Mesenchymal stem cell (in vitro differentiated cells and primary cell): ENCODE results near the gene ARMC12.
"Not testable (repeated sequence)": the region's sequence is repeated elsewhere in the genome, so short reads cannot be mapped to it uniquely, and the experiment has no call there.

Experiments used
- DNase-seq: peaks from one replicate; pipeline ENCODE4 v3.0.0-alpha.2; 2013
- H2AFZ ChIP-seq: one replicate; pipeline ENCODE4 v1.6.1; 2013; ENCODE audit warnings: low read depth, mild to moderate bottlenecking, control low read depth, inconsistent platforms, low read length, moderate library complexity
- H2AK5ac ChIP-seq: 2 replicates; pipeline ENCODE4 v1.6.1; 2013; ENCODE audit warnings: low read length, moderate library complexity, mild to moderate bottlenecking, inconsistent platforms; ENCODE audit not compliant: severe bottlenecking
- H2BK120ac ChIP-seq: one replicate; pipeline ENCODE4 v1.6.1; 2013; ENCODE audit warnings: low read depth, mild to moderate bottlenecking, inconsistent platforms, low read length, moderate library complexity
- H2BK12ac ChIP-seq, 2 experiments: one replicate each; pipeline ENCODE4 v1.6.1; 2013; ENCODE audit warnings: inconsistent platforms in 2 of 2, low read length in 2 of 2, mild to moderate bottlenecking in 2 of 2, moderate library complexity in 2 of 2, control low read depth in 1 of 2
- H2BK15ac ChIP-seq: one replicate; pipeline ENCODE4 v1.6.1; 2013; ENCODE audit warnings: mild to moderate bottlenecking, low read depth, inconsistent platforms; ENCODE audit not compliant: poor library complexity, severe bottlenecking
- H2BK5ac ChIP-seq: 2 replicates; pipeline ENCODE4 v1.6.1; 2013; ENCODE audit warnings: low read depth, mild to moderate bottlenecking, low read length, control low read depth, inconsistent platforms; ENCODE audit not compliant: poor library complexity, severe bottlenecking
- H3K14ac ChIP-seq, 2 experiments: one replicate each; pipeline ENCODE4 v1.6.1; 2013; ENCODE audit warnings: inconsistent platforms in 2 of 2, low read length in 2 of 2, control low read depth in 1 of 2, mild to moderate bottlenecking in 1 of 2, moderate library complexity in 1 of 2
- H3K18ac ChIP-seq, 2 experiments: one replicate each; pipeline ENCODE4 v1.6.1; 2013; ENCODE audit warnings: inconsistent platforms in 2 of 2, low read length in 2 of 2, control low read depth in 1 of 2, low read depth in 1 of 2, mild to moderate bottlenecking in 1 of 2
- H3K23ac ChIP-seq, 2 experiments: one replicate each; pipeline ENCODE4 v1.6.1; 2013; ENCODE audit warnings: inconsistent platforms in 2 of 2, low read length in 2 of 2, mild to moderate bottlenecking in 2 of 2, moderate library complexity in 2 of 2, control low read depth in 1 of 2
- H3K27ac ChIP-seq: 2 replicates; pipeline ENCODE4 v1.5.1; 2013; ENCODE audit warnings: mild to moderate bottlenecking, moderate library complexity, low read length, control low read depth, inconsistent platforms; ENCODE audit not compliant: poor library complexity, severe bottlenecking
- H3K27me3 ChIP-seq, 2 experiments: 2 replicates each; pipeline versions ENCODE4 v1.6.1 to v1.7.0; 2013; ENCODE audit warnings: low read length in 2 of 2, mild to moderate bottlenecking in 2 of 2, moderate library complexity in 2 of 2, control low read depth in 1 of 2, inconsistent platforms in 1 of 2; ENCODE audit not compliant: control insufficient read depth in 1 of 2, insufficient read depth in 1 of 2
- H3K36me3 ChIP-seq, 2 experiments: 2 replicates each; pipeline versions ENCODE4 v1.6.1 to v1.7.0; 2013; ENCODE audit warnings: low read length in 2 of 2, control low read depth in 1 of 2, inconsistent platforms in 1 of 2, low read depth in 1 of 2, mild to moderate bottlenecking in 1 of 2; ENCODE audit not compliant: insufficient read depth in 2 of 2, control insufficient read depth in 1 of 2
- H3K4ac ChIP-seq, 2 experiments: one replicate each; pipeline ENCODE4 v1.6.1; 2013; ENCODE audit warnings: inconsistent platforms in 2 of 2, low read length in 2 of 2, mild to moderate bottlenecking in 2 of 2, moderate library complexity in 2 of 2, control low read depth in 1 of 2, low read depth in 1 of 2
- H3K4me1 ChIP-seq: 2 replicates; pipeline ENCODE4 v1.6.1; 2013; ENCODE audit warnings: low read depth, low read length, control low read depth; ENCODE audit not compliant: control insufficient read depth, insufficient read depth
- H3K4me2 ChIP-seq: 2 replicates; pipeline ENCODE4 v1.6.1; 2013; ENCODE audit warnings: low read length, mild to moderate bottlenecking, inconsistent platforms; ENCODE audit not compliant: poor library complexity, severe bottlenecking
- H3K4me3 ChIP-seq, 2 experiments: 2 replicates each; pipeline versions ENCODE4 v1.5.1 to v1.7.0; 2013; ENCODE audit warnings: low read length in 2 of 2, mild to moderate bottlenecking in 2 of 2, control low read depth in 1 of 2, low read depth in 1 of 2; ENCODE audit not compliant: insufficient read depth in 1 of 2
- H3K79me1 ChIP-seq: replicated peaks from 2 replicates; pipeline ENCODE4 v1.6.1; 2013; ENCODE audit warnings: mild to moderate bottlenecking, control low read depth, low read length, inconsistent platforms; ENCODE audit not compliant: poor library complexity, severe bottlenecking
- H3K9ac ChIP-seq: 2 replicates; pipeline ENCODE4 v1.7.0; 2013; ENCODE audit warnings: mild to moderate bottlenecking, low read length, moderate library complexity
- H3K9me3 ChIP-seq: 2 replicates; pipeline ENCODE4 v1.7.0; 2013; ENCODE audit warnings: mild to moderate bottlenecking, low read length; ENCODE audit not compliant: control insufficient read depth
- H4K8ac ChIP-seq: one replicate; pipeline ENCODE4 v1.6.1; 2013; ENCODE audit warnings: inconsistent platforms, mild to moderate bottlenecking, low read length, moderate library complexity
- H4K91ac ChIP-seq: one replicate; pipeline ENCODE4 v1.6.1; 2013; ENCODE audit warnings: mild to moderate bottlenecking, low read length, inconsistent platforms
- WGBS: methylation state at CpG from one replicate; pipeline ENCODE4 v1.1.7; 2013; ENCODE audit warnings: mixed read lengths; 5-methylcytosine and 5-hydroxymethylcytosine counted together

ARMC12 gene

GRCh38 chr6:35734319-35734718 lies 2.5 kb upstream of the ARMC12 start:
- not testable (repeated sequence) for H2BK15ac ChIP-seq, H2BK5ac ChIP-seq, H3K4ac ChIP-seq, H3K9me3 ChIP-seq, H2AFZ ChIP-seq, H3K9ac ChIP-seq, DNase-seq, H4K91ac ChIP-seq, H3K27ac ChIP-seq, H3K23ac ChIP-seq, H3K27me3 ChIP-seq, H3K4me1 ChIP-seq, H3K18ac ChIP-seq, H4K8ac ChIP-seq, H3K36me3 ChIP-seq, H3K4me3 ChIP-seq, H2AK5ac ChIP-seq, H3K79me1 ChIP-seq, H3K14ac ChIP-seq, H3K4me2 ChIP-seq
- WGBS = 96% methylated on average over 11 of the region's 12 CpGs
- Histone ChIP-seq H2BK12ac (peak overlapping the region; percentile 66 to 91), H2BK120ac (peak overlapping the region; percentile 43)

- Histone ChIP-seq H3K23ac (no peak overlapping the region), H3K79me1 (no peaks in the 10 kb centered on the region), H3K4me1 (peaks cover 6% of the 10 kb centered on the region), H2BK120ac (no peak overlapping the region), H3K9me3 (no peaks in the 10 kb centered on the region), H2BK5ac (no peak overlapping the region), H3K4ac (peak overlapping the region in 1 of 2 experiments; percentile 59), H3K27ac (no peak overlapping the region), H2BK15ac (peak overlapping the region; percentile 73), H2AFZ (no peak overlapping the region), H4K91ac (peak overlapping the region; percentile 45), H3K27me3 (no peaks in the 10 kb centered on the region), H3K36me3 (no peaks in the 10 kb centered on the region), H4K8ac (no peak overlapping the region), H3K4me3 (no peak overlapping the region), H3K9ac (no peak overlapping the region), H3K18ac (peak overlapping the region in 1 of 2 experiments; percentile 71), H2AK5ac (peak overlapping the region; percentile 18), H3K14ac (peak overlapping the region in 1 of 2 experiments; percentile 9), H2BK12ac (peak overlapping the region; percentile 34 to 61), H3K4me2 (no peak overlapping the region)
- WGBS = 96% methylated on average over 3 of the region's 3 CpGs
- DNase-seq = no peak
These were observed 1.4 kb upstream of the ARMC12 start for GRCh38 chr6:35735452-35735851.

- Histone ChIP-seq H3K79me1 (no peaks in the 10 kb centered on the region), H3K4me1 (peaks cover 6% of the 10 kb centered on the region), H3K9me3 (no peaks in the 10 kb centered on the region), H2AK5ac (no peak overlapping the region), H4K8ac (peak overlapping the region; percentile 35), H3K18ac (no peak overlapping the region), H2BK12ac (peak overlapping the region in 1 of 2 experiments; percentile 47), H3K4me3 (no peak overlapping the region), H3K36me3 (no peaks in the 10 kb centered on the region), H3K14ac (no peak overlapping the region), H3K9ac (no peak overlapping the region), H2AFZ (no peak overlapping the region), H3K23ac (no peak overlapping the region), H3K4me2 (no peak overlapping the region), H3K27ac (no peak overlapping the region), H2BK5ac (no peak overlapping the region), H3K4ac (no peak overlapping the region), H3K27me3 (no peaks in the 10 kb centered on the region), H2BK15ac (no peak overlapping the region), H2BK120ac (no peak overlapping the region), H4K91ac (no peak overlapping the region)
- 66% methylated on average over 7 of the region's 8 CpGs for WGBS
- DNase-seq = peak; percentile 67
These were observed 458 bp upstream of the ARMC12 start for GRCh38 chr6:35736253-35736894.

GRCh38 chr6:35737413-35738211 lies 780 bp downstream of the ARMC12 start:
- H2BK120ac ChIP-seq = no peak overlapping the region
- peak overlapping the region; percentile 29 for H2AFZ ChIP-seq
- H3K9me3 ChIP-seq = no peaks in the 10 kb centered on the region
- H3K4ac ChIP-seq = no peak overlapping the region
- peak overlapping the region; percentile 2 for H4K91ac ChIP-seq
- H2BK5ac ChIP-seq = no peak overlapping the region
- peak overlapping the region; percentile 76 for H2BK15ac ChIP-seq
- no peaks in the 10 kb centered on the region for H3K36me3 ChIP-seq
- peak; percentile 85 for DNase-seq
- H2AK5ac ChIP-seq = no peak overlapping the region
- no peak overlapping the region for H3K27ac ChIP-seq
- H2BK12ac ChIP-seq = peak overlapping the region in 1 of 2 experiments; percentile 65
- no peaks in the 10 kb centered on the region for H3K79me1 ChIP-seq
- H3K23ac ChIP-seq = no peak overlapping the region
- H3K14ac ChIP-seq = no peak overlapping the region
- H3K9ac ChIP-seq = no peak overlapping the region
- no peak overlapping the region for H3K18ac ChIP-seq
- H4K8ac ChIP-seq = no peak overlapping the region
- H3K4me1 ChIP-seq = peaks cover 5% of the 10 kb centered on the region
- H3K27me3 ChIP-seq = peaks cover 0 to 2% of the 10 kb centered on the region in 2 experiments
- H3K4me3 ChIP-seq = no peak overlapping the region
- H3K4me2 ChIP-seq = no peak overlapping the region
- WGBS = 87% methylated on average over 14 of the region's 16 CpGs
